Measurements from ENCODE around the gene PFKFB4. TPM values are rescaled to one million over a fixed set of nuclear protein-coding genes. Genes with fewer than 3 reads are reported as not detected.
A peak's percentile ranks its signal among the peaks of the same experiment; 100 is the strongest.

Gene PFKFB4
- total and polyA plus RNA-seq, 2 experiments from 2014 or later: 8.6 to 22.9 TPM

- Mint-ChIP-seq H3K4me1 (no peaks in the 10 kb centered on the region), H3K9me3 (no peaks in the 10 kb centered on the region), H3K27ac (peak overlapping the region; percentile 12; the same call in 1 of the 2 replicates), H3K36me3 (ENCODE audit: low read depth) (peaks cover 16% of the 10 kb centered on the region), H3K27me3 (ENCODE audit: insufficient read depth, low read depth, poor library complexity) (peaks cover 3% of the 10 kb centered on the region), H3K4me3 (no peak overlapping the region)
- Histone ChIP-seq H3K27me3 (ENCODE audit: insufficient read depth) (no peaks in the 10 kb centered on the region), H3K4me2 (no peak overlapping the region), H3K79me2 (replicated peaks; ENCODE audit: insufficient read depth) (no peaks in the 10 kb centered on the region), H3K4me1 (ENCODE audit: insufficient read depth) (no peaks in the 10 kb centered on the region), H3F3A (replicated peaks; ENCODE audit: low read depth) (0 out of 2 replicates have a peak, but pooled peaks cover 4% of the 10 kb centered on the region), H3K4me3 (no peak overlapping the region), H3K36me3 (ENCODE audit: insufficient read depth) (no peaks in the 10 kb centered on the region), H4K20me1 (replicated peaks; ENCODE audit: insufficient read depth) (no peaks in the 10 kb centered on the region), H3K27ac (ENCODE audit: low read depth) (no peak overlapping the region), H2AFZ (no peak overlapping the region), H3K9me2 (ENCODE audit: insufficient read depth) (no peaks in the 10 kb centered on the region)
- DNase-seq (ENCODE audit: low spot score) (no peak), ATAC-seq (no peak)
- TF ChIP-seq POLR2AphosphoS5 (IDR thresholded peaks at IDR 0.05; ENCODE audit: low read depth) (no peak), ZNF462 (CRISPR knock-in tag; IDR thresholded peaks at IDR 0.05) (no peak), ZNF114 (CRISPR knock-in tag; IDR thresholded peaks at IDR 0.05) (no peak), STAT1 (IDR thresholded peaks at IDR 0.05; ENCODE audit: unreplicated experiment) (no peak), EZH2phosphoT487 (IDR thresholded peaks at IDR 0.05; ENCODE audit: unreplicated experiment) (no peak), REST (IDR thresholded peaks at IDR 0.05; ENCODE audit: unreplicated experiment) (no peak), CREB1 (CRISPR knock-in tag; IDR thresholded peaks at IDR 0.05; ENCODE audit: low read depth) (no peak), ZNF331 (CRISPR knock-in tag; IDR thresholded peaks at IDR 0.05; ENCODE audit: low read depth) (no peak), EZH2 (IDR thresholded peaks at IDR 0.05; ENCODE audit: low read depth, unreplicated experiment) (no peak), JUNB (IDR thresholded peaks at IDR 0.05; ENCODE audit: unreplicated experiment) (no peak), NANOG (IDR thresholded peaks at IDR 0.05; ENCODE audit: borderline replicate concordance) (no peak)
- TF ChIP-seq, protein P1, sequence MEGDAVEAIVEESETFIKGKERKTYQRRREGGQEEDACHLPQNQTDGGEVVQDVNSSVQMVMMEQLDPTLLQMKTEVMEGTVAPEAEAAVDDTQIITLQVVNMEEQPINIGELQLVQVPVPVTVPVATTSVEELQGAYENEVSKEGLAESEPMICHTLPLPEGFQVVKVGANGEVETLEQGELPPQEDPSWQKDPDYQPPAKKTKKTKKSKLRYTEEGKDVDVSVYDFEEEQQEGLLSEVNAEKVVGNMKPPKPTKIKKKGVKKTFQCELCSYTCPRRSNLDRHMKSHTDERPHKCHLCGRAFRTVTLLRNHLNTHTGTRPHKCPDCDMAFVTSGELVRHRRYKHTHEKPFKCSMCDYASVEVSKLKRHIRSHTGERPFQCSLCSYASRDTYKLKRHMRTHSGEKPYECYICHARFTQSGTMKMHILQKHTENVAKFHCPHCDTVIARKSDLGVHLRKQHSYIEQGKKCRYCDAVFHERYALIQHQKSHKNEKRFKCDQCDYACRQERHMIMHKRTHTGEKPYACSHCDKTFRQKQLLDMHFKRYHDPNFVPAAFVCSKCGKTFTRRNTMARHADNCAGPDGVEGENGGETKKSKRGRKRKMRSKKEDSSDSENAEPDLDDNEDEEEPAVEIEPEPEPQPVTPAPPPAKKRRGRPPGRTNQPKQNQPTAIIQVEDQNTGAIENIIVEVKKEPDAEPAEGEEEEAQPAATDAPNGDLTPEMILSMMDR (conservative IDR thresholded peaks at IDR 0.05; ENCODE audit: low read depth in 2 of 2): no peak
- TF ChIP-seq, protein P2, sequence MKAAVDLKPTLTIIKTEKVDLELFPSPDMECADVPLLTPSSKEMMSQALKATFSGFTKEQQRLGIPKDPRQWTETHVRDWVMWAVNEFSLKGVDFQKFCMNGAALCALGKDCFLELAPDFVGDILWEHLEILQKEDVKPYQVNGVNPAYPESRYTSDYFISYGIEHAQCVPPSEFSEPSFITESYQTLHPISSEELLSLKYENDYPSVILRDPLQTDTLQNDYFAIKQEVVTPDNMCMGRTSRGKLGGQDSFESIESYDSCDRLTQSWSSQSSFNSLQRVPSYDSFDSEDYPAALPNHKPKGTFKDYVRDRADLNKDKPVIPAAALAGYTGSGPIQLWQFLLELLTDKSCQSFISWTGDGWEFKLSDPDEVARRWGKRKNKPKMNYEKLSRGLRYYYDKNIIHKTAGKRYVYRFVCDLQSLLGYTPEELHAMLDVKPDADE (IDR thresholded peaks at IDR 0.05): no peak
These were observed 31.6 kb downstream of the PFKFB4 start for GRCh38 chr3:48524970-48525369.
